ENCODE measurements around the gene DPF1.

- TF ChIP-seq CTCF (IDR thresholded peaks at IDR 0.05) = no peak
- no peak for TF ChIP-seq POLR2A (IDR thresholded peaks at IDR 0.05)
Measured at GRCh38 chr19:38190793-38191192, 33.2 kb downstream of the DPF1 start.

All from ovary (tissue), 3 donors.